AG04450 (cell line): Measurements from ENCODE around the gene GYG1. TPM values are rescaled to one million over a fixed set of nuclear protein-coding genes. Genes with fewer than 3 reads are reported as not detected.

Experiments
- CTCF ChIA-PET: fragments of 300-600, 350-600 bp; formaldehyde crosslinking; extraction: SDS; loops from one replicate; lab custom pipeline; 2022; ENCODE audit warnings: antibody characterized with exemption, inconsistent platforms; lab: Charles Lee
- POLR2A ChIA-PET: fragments of 350-600 bp; formaldehyde crosslinking; extraction: SDS; loops from one replicate; lab custom pipeline; 2021; ENCODE audit warnings: antibody characterized with exemption, inconsistent platforms; lab: Yijun Ruan, JAX
- DNase-seq: peaks from one replicate; pipeline ENCODE4 v3.0.0-alpha.2; 2011; ENCODE audit warnings: low read depth, low spot score
- H3K27ac ChIP-seq: one replicate; pipeline ENCODE4 v1.5.1; 2012; ENCODE audit warnings: low read depth, low read length, control low read depth
- H3K27me3 ChIP-seq: one replicate; pipeline ENCODE4 v1.6.0; 2012; ENCODE audit warnings: low read length; ENCODE audit not compliant: control insufficient read depth, insufficient read depth
- H3K4me3 ChIP-seq: 2 replicates; pipeline ENCODE4 v1.5.1; 2011; ENCODE audit warnings: mild to moderate bottlenecking, low read depth, low read length, control low read depth
- H3K9me3 ChIP-seq: 2 replicates; pipeline ENCODE4 v1.5.1; 2012; ENCODE audit warnings: low read length; ENCODE audit not compliant: control insufficient read depth, insufficient read depth
- polyA plus RNA-seq: library from polyadenylated mRNA; depleted of rRNA; stranded (reverse); fragments of >200 nt; gene quantifications from 2 replicates; pipeline ENCODE4 v1.2.3, GENCODE V29; 2011
- TF ChIP-seq, protein P1 (sequence below): IDR thresholded peaks from 2 replicates; pipeline ENCODE4 v1.5.1; 2011; ENCODE audit warnings: low read depth, low read length, control low read depth, inconsistent platforms

GYG1 gene
- polyA plus RNA-seq, 1 experiment: 75.2 TPM

DNA sequence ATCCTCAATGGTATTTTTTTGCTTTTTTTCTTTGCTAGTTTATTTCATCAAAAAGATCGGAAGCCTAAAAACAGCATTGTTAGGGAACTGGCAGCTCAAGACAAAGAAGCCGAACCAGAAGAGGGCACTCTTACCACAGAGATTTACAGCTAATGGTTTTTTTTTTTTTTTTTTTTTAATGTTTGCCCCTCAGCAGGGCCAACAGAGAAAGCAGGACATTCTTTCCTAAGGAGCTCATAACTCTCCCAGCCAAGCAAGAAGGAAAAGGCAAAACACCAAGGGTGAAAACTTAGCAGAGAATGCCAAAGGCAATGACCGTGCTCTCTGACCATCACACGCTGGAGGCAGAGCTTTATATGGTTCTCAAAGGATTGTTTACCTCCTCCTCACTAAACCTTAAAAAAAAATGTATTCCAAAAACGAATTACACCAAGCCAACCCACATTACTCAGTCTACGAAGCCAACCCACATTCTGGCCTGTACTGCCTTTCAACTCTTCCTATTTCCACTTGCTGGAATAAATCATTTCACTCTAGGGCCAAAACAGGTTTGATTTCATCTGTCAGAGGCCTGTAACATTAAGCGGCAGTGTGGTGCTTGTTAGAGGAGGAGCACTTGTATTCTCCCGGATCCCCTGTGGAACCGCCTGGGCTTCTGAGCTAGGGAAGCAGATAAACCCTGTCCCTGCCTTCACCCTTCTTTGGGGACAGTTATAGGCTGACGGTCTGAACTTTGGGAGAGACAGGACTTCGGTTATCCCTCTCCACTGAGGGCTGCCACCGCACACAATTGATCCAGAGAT is 35.6 kb upstream of the GYG1 start:
- CTCF ChIA-PET: interaction anchor here (0.6 to 4.5 kb wide), 105 partner anchors 10 to 1659 kb away, joined by 3 to 105 read pairs (median 5); partner anchors contain the start of genes HLTF, TM4SF1, TM4SF18 and TM4SF4
- no peak overlapping the region for H3K4me3 ChIP-seq
- POLR2A ChIA-PET: interaction anchor here (0.5 to 1.7 kb wide), 9 partner anchors 44 to 780 kb away, joined by 3 to 13 read pairs (median 3); partner anchors contain the start of gene HPS3
- no peaks in the 10 kb centered on the region for H3K9me3 ChIP-seq
- TF ChIP-seq, protein P1, sequence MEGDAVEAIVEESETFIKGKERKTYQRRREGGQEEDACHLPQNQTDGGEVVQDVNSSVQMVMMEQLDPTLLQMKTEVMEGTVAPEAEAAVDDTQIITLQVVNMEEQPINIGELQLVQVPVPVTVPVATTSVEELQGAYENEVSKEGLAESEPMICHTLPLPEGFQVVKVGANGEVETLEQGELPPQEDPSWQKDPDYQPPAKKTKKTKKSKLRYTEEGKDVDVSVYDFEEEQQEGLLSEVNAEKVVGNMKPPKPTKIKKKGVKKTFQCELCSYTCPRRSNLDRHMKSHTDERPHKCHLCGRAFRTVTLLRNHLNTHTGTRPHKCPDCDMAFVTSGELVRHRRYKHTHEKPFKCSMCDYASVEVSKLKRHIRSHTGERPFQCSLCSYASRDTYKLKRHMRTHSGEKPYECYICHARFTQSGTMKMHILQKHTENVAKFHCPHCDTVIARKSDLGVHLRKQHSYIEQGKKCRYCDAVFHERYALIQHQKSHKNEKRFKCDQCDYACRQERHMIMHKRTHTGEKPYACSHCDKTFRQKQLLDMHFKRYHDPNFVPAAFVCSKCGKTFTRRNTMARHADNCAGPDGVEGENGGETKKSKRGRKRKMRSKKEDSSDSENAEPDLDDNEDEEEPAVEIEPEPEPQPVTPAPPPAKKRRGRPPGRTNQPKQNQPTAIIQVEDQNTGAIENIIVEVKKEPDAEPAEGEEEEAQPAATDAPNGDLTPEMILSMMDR: peak; percentile 78
- H3K27ac ChIP-seq: peak overlapping the region; percentile 93
- DNase-seq: peak; percentile 87
- no peaks in the 10 kb centered on the region for H3K27me3 ChIP-seq

DNA sequence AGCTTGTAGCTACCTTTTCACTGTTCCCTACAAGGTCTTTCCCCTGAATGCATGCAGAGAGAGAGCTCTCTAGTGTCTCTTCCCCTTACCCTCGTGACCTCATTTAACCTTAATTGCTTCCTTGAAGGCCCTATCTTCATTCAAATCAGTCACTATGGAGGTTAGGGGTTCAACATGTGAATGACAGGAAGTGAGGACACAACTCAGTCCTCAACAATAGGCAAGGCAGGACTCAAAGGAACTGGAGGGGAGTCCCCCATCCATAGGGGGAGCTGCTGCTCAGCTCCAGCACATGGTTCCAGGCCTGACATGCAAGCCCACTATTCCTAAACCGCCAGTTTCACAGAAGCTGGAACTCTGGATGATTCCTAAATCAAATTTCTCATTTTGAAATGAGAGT is 33.8 kb upstream of the GYG1 start:
- no peak for DNase-seq
- TF ChIP-seq, protein P1: peak; percentile 40
- no peak overlapping the region for H3K4me3 ChIP-seq
- CTCF ChIA-PET: interaction anchor here (1.2 to 1.4 kb wide), 2 partner anchors 10 to 32 kb away, joined by 3 read pairs; no protein-coding TSS in a partner anchor
- POLR2A ChIA-PET: no interaction called here
- no peaks in the 10 kb centered on the region for H3K9me3 ChIP-seq
- no peak overlapping the region for H3K27ac ChIP-seq
- H3K27me3 ChIP-seq: no peaks in the 10 kb centered on the region

DNA sequence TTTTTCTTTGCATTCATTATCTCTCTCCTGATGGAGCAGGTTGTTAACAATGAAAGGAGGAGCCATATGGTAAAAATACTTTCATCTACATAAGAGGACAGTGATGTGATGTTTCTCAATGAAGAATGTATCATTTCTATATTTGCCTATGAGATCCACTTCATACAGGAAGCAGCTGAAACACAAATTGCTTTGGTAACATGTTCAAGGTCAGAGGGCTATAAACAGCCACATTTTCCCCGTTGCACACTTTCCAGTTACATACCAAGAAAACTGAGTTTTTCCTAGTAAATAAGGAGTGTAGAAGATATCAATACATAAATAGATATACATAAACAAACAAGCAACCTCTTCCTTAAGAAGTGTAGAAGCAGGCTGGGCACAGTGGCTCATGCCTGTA is 32.6 kb upstream of the GYG1 start:
- TF ChIP-seq, protein P1: no peak
- Histone ChIP-seq H3K27me3 (no peaks in the 10 kb centered on the region), H3K4me3 (no peak overlapping the region), H3K9me3 (no peaks in the 10 kb centered on the region), H3K27ac (no peak overlapping the region)
- ChIA-PET POLR2A (interaction anchor here (0.6 kb wide), 1 partner anchor 316 kb away, joined by 3 read pairs; no protein-coding TSS in a partner anchor), CTCF (interaction anchor here (0.6 to 1.4 kb wide), 3 partner anchors 315 to 825 kb away, joined by 3 to 7 read pairs (median 7); no protein-coding TSS in a partner anchor)
- no peak for DNase-seq

DNA sequence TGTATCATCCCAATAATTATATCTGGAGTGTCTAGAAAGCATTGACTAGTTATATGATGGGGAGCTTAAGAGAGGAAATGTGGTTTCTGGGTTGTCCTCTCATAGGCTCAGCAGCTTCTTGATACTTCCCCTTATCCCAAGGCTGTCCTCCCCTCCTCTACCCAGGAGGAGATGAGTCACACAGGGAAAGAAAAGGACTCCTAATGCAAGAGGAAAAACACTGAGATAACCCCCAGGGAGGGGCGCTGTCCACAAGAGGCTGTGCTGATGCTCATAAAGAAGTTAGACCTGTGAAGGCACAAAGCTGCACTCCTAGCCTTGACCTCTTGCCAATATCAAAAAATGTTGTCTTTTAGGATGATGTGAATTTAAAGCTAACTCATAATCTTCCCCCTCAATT is 28.8 kb upstream of the GYG1 start:
- CTCF ChIA-PET: interaction anchor here (0.6 to 1.8 kb wide), 6 partner anchors 9 to 310 kb away, joined by 3 to 7 read pairs (median 4); partner anchors contain the start of gene GYG1
- Histone ChIP-seq H3K4me3 (no peak overlapping the region), H3K27me3 (no peaks in the 10 kb centered on the region), H3K27ac (no peak overlapping the region), H3K9me3 (no peaks in the 10 kb centered on the region)
- TF ChIP-seq, protein P1: 0 out of 2 replicates have a peak, but pooled peaks have one; percentile 24
- DNase-seq: peak; percentile 27
- POLR2A ChIA-PET: no interaction called here

DNA sequence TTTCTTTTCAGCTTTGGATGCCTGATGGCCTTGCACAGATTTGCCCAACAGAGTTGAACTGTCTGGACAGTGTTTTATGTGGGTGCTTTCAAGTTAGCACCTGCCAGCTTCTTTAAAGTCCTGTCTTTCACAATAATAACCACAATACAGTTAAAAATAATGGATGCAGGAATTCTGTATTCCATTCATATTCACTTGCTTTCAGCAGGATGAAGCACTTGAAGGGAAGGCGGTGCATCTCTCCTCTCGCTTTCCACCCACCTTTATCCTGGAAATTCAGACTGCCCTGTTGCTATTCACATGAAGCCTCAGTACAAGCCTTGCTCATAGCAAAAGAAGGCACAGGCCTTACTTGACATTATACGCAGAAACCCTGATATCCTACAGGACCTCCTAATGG is 26.5 kb upstream of the GYG1 start:
- no peaks in the 10 kb centered on the region for H3K9me3 ChIP-seq
- no peak overlapping the region for H3K4me3 ChIP-seq
- H3K27me3 ChIP-seq: no peaks in the 10 kb centered on the region
- no peak overlapping the region for H3K27ac ChIP-seq
- ChIA-PET POLR2A (no interaction called here), CTCF (interaction anchor here (0.7 to 4.5 kb wide), 3 partner anchors 10 to 308 kb away, joined by 3 to 37 read pairs (median 7); no protein-coding TSS in a partner anchor)
- no peak for DNase-seq
- TF ChIP-seq, protein P1: no peak
